Testis (tissue), 2 donors: Measurements from ENCODE around the gene H1-8.
"Not testable (repeated sequence)": the region's sequence is repeated elsewhere in the genome, so short reads cannot be mapped to it uniquely, and the experiment has no call there.

Experiments used
- POLR2A ChIP-seq: fragments of 450-650 bp; IDR thresholded peaks from one replicate; pipeline ENCODE4 v1.6.1; 2017; ENCODE audit warnings: antibody characterized with exemption, mild to moderate bottlenecking, moderate library complexity
- TF ChIP-seq, protein P1 (sequence below), 3 experiments: fragments of 450-650 bp in 2 of 3; fragments of 200-600 bp in 1 of 3; sonication (generic) in 1 of 3; IDR thresholded peaks; one replicate each; pipeline ENCODE4 v1.5.1; 2016 to 2019; ENCODE audit warnings: antibody characterized with exemption in 3 of 3, mild to moderate bottlenecking in 2 of 3, moderate library complexity in 1 of 3

DNA sequence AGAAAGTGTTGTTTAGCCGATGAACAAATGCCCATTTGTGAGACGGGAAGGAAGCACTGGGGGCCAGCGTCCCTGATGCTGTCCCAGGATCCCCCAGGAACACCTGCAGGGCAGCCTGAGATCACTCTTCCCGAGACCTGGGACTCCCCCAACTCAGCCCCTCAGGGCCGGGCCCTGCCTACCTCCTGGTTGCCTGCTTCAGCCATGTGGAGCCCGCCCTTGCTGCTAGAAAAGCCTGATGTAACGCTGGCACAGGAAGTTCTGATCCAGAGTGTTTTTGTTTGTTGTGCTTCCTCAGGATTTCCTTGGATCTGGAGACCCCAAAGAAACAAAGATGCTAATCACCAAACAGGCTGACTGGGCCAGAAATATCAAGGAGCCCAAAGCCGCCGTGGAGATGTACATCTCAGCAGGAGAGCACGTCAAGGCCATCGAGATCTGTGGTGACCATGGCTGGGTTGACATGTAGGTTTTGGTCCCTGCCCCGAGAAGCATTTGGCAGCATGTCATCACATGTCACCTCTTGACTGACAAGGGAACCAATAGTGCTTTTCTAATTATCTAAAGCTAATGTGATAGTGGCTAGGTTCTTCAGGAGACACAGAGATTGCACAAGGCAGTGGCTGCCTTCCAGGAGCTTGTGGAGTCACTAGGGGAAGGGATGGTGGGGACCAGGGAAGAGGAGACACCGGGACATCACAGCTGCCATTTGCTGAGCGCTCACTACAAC is 43.2 kb upstream of the H1-8 start:
- TF ChIP-seq POLR2A = not testable (repeated sequence)
- TF ChIP-seq, protein P1, sequence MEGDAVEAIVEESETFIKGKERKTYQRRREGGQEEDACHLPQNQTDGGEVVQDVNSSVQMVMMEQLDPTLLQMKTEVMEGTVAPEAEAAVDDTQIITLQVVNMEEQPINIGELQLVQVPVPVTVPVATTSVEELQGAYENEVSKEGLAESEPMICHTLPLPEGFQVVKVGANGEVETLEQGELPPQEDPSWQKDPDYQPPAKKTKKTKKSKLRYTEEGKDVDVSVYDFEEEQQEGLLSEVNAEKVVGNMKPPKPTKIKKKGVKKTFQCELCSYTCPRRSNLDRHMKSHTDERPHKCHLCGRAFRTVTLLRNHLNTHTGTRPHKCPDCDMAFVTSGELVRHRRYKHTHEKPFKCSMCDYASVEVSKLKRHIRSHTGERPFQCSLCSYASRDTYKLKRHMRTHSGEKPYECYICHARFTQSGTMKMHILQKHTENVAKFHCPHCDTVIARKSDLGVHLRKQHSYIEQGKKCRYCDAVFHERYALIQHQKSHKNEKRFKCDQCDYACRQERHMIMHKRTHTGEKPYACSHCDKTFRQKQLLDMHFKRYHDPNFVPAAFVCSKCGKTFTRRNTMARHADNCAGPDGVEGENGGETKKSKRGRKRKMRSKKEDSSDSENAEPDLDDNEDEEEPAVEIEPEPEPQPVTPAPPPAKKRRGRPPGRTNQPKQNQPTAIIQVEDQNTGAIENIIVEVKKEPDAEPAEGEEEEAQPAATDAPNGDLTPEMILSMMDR (IDR thresholded peaks at IDR 0.05) = not testable (repeated sequence)
